ENCODE data around the gene SPACA5.

- TF ChIP-seq ZNF217 (CRISPR knock-in tag; IDR thresholded peaks at IDR 0.05) (no peak), ZZZ3 (IDR thresholded peaks at IDR 0.05) (no peak), CTCFL (IDR thresholded peaks at IDR 0.05; ENCODE audit: borderline replicate concordance, insufficient read depth, low read depth, low read length, poor library complexity, severe bottlenecking) (no peak), POLR2A (conservative IDR thresholded peaks at IDR 0.05) (no peak), ZNF133 (CRISPR knock-in tag; IDR thresholded peaks at IDR 0.05) (no peak), TCF7L2 (IDR thresholded peaks at IDR 0.05; ENCODE audit: low read depth, low read length) (no peak), BCL6 (CRISPR knock-in tag; IDR thresholded peaks at IDR 0.05) (no peak), USF1 (CRISPR knock-in tag; IDR thresholded peaks at IDR 0.05) (no peak), PYGO2 (tag; IDR thresholded peaks at IDR 0.05) (no peak), ZNF395 (CRISPR knock-in tag; IDR thresholded peaks at IDR 0.05) (no peak)
Observed at GRCh38 chrX:48025561-48025960, 18.8 kb downstream of the SPACA5 start.

Measured in K562 (cell line).